PFSK-1 (cell line): ENCODE data around the gene ANKH.

ENCODE experiments used
- FOXP2 ChIP-seq: optimal IDR thresholded peaks from 2 replicates; pipeline ENCODE3; 2011; ENCODE audit warnings: borderline replicate concordance, control low read depth, inconsistent platforms; ENCODE audit not compliant: insufficient read depth; ENCODE audit errors: extremely low read length, extremely low read depth
- POLR2AphosphoS5 ChIP-seq: IDR thresholded peaks from 2 replicates; pipeline ENCODE4 v1.6.1; 2012; ENCODE audit warnings: low read depth, mild to moderate bottlenecking, control low read depth, low read length, moderate library complexity
- REST ChIP-seq, 2 experiments: IDR thresholded peaks; 2 replicates each; pipeline versions ENCODE4 v1.6.1 to v1.8.0; 2011 to 2012; ENCODE audit warnings: low read depth in 2 of 2, low read length in 2 of 2, control low read depth in 1 of 2, inconsistent platforms in 1 of 2, mild to moderate bottlenecking in 1 of 2, moderate library complexity in 1 of 2; ENCODE audit not compliant: insufficient read depth in 1 of 2
- SIN3A ChIP-seq: IDR thresholded peaks from 2 replicates; pipeline ENCODE4 v1.6.1; 2012; ENCODE audit warnings: mild to moderate bottlenecking, low read length, moderate library complexity, borderline replicate concordance; ENCODE audit not compliant: insufficient read depth
- TAF1 ChIP-seq: IDR thresholded peaks from 2 replicates; pipeline ENCODE4 v1.6.1; 2012; ENCODE audit warnings: low read length, control low read depth, borderline replicate concordance; ENCODE audit not compliant: insufficient read depth

ANKH gene

GRCh38 chr5:14672082-14672481 is 199.5 kb downstream of the ANKH start:
- TF ChIP-seq FOXP2 (no peak), POLR2AphosphoS5 (no peak), SIN3A (no peak), REST (IDR thresholded peaks at IDR 0.05; ENCODE audit: insufficient read depth in 1 of 2, low read depth in 2 of 2, low read length in 2 of 2) (no peak), TAF1 (no peak)

GRCh38 chr5:14671414-14671813 is 200.2 kb downstream of the ANKH start:
- TF ChIP-seq FOXP2: no peak
- no peak for TF ChIP-seq REST (IDR thresholded peaks at IDR 0.05; ENCODE audit: insufficient read depth in 1 of 2, low read depth in 2 of 2, low read length in 2 of 2)
- no peak for TF ChIP-seq POLR2AphosphoS5
- TF ChIP-seq SIN3A: no peak
- TF ChIP-seq TAF1: no peak

GRCh38 chr5:14669975-14670374 is 201.6 kb downstream of the ANKH start:
- no peak for TF ChIP-seq REST (IDR thresholded peaks at IDR 0.05; ENCODE audit: insufficient read depth in 1 of 2, low read depth in 2 of 2, low read length in 2 of 2)
- no peak for TF ChIP-seq POLR2AphosphoS5
- TF ChIP-seq TAF1: no peak
- TF ChIP-seq FOXP2: no peak
- TF ChIP-seq SIN3A: no peak

GRCh38 chr5:14669415-14669814 is 202.2 kb downstream of the ANKH start:
- no peak for TF ChIP-seq REST (IDR thresholded peaks at IDR 0.05; ENCODE audit: insufficient read depth in 1 of 2, low read depth in 2 of 2, low read length in 2 of 2)
- TF ChIP-seq FOXP2: no peak
- no peak for TF ChIP-seq POLR2AphosphoS5
- TF ChIP-seq TAF1: no peak
- no peak for TF ChIP-seq SIN3A

GRCh38 chr5:14668181-14668591 is 203.4 kb downstream of the ANKH start:
- no peak for TF ChIP-seq SIN3A
- TF ChIP-seq REST (IDR thresholded peaks at IDR 0.05; ENCODE audit: insufficient read depth in 1 of 2, low read depth in 2 of 2, low read length in 2 of 2): no peak
- no peak for TF ChIP-seq POLR2AphosphoS5
- no peak for TF ChIP-seq FOXP2
- TF ChIP-seq TAF1: no peak
